Subcutaneous adipose tissue (tissue), 4 donors: ENCODE data around the gene TACC2. TPM values are rescaled to one million over a fixed set of nuclear protein-coding genes. Genes with fewer than 3 reads are reported as not detected.

Experiments used
- total RNA-seq, 4 donors: library from RNA; depleted of rRNA; stranded (reverse); fragments of >200 nt; gene quantifications; one replicate each; pipeline ENCODE4 v1.1.0, GENCODE V29; 2016
- TF ChIP-seq, protein P1 (sequence below): fragments of 450-650 bp; IDR thresholded peaks from one replicate; pipeline ENCODE4 v1.5.1; 2016; ENCODE audit warnings: low read depth, mild to moderate bottlenecking, control low read depth, antibody characterized with exemption, moderate library complexity

The TACC2 gene
- total RNA-seq, 4 donors from 2014 or later: 16.1 to 71.6 (median 23.3) TPM

DNA sequence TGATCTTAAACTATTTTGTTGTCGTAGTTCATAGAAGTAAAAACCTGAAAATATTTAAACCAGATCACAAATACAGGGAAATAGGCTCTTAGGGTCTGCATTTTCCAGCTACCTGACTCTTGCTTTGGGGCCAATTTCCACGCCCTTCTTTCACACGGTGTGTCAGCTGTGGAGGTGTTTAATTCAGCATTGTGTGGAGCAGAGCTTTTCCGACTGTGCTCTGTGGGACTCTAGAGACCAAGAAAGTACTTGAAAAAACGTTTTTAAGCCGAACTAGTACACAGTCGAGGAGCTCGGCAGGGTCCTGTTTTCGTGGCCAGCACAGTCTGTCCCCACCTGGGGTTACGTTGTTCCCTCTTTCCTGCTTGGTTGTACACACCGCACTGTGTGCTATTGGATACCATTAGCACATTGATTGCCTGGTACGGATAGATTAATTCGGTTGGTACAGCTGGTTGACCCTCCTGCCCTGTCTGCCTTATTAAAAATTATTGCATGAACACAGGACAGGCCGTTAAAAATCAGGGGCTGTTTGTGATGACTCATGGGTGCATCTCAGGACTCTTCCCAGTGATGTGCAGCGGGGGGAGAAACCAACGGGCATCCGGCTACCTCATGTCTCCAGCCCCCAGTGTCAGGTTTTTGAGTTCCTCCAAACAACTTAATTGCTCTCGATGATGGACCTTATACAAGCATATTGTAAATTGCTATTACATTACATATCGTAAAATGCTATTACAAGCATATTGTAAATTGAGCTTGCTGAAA lies 201.4 kb downstream of the TACC2 start:
- TF ChIP-seq, protein P1, sequence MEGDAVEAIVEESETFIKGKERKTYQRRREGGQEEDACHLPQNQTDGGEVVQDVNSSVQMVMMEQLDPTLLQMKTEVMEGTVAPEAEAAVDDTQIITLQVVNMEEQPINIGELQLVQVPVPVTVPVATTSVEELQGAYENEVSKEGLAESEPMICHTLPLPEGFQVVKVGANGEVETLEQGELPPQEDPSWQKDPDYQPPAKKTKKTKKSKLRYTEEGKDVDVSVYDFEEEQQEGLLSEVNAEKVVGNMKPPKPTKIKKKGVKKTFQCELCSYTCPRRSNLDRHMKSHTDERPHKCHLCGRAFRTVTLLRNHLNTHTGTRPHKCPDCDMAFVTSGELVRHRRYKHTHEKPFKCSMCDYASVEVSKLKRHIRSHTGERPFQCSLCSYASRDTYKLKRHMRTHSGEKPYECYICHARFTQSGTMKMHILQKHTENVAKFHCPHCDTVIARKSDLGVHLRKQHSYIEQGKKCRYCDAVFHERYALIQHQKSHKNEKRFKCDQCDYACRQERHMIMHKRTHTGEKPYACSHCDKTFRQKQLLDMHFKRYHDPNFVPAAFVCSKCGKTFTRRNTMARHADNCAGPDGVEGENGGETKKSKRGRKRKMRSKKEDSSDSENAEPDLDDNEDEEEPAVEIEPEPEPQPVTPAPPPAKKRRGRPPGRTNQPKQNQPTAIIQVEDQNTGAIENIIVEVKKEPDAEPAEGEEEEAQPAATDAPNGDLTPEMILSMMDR: no peak

DNA sequence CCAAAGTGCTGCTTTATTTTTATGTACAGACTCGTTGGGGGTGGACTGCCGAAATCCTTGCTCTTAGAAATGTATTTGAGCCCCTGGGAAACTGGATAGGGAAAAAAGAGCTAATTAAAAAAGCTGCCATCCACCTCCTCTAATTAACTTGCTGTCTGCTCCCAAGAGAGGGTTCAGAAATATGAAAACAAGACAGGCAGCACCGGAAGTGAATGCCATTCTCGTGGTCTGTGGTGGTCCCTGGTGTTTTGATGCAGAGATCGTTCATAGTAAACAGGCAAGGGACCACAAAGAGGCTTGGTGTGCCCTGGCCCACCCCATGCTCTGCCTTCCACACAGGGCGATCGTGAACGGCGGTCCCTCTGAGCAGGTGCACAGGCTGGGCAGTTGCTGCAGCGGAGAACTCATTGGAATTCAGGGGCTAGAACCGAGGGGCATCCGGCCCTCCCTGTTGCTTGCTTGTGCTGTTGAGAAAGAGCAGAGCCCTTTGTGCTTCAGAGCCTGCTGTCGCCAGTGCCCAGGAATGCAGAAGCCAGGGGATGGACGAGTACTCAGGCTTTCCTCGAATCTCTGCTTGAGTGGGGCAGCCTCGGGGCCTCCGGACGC lies 203.1 kb downstream of the TACC2 start:
- TF ChIP-seq, protein P1: no peak

DNA sequence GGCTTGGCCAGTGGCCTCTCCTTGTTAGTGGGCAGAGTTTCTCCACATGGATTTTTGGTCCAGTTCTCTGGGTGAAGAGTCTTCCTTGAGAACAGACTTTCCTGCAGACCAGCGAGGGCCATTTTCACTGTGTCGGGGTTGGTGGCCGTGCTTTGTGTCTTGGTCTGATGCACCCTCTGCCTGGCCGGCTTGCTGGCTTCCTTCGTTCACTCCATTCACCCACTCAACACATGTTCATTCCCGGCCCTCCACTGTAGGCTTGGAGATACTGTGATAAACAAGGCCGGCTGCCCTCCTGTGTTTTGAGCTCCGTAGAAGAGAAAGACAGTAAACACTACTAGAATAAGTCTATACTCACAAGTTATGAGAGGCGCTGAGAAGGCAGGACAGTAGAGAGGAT lies 205.3 kb downstream of the TACC2 start:
- TF ChIP-seq, protein P1: no peak

DNA sequence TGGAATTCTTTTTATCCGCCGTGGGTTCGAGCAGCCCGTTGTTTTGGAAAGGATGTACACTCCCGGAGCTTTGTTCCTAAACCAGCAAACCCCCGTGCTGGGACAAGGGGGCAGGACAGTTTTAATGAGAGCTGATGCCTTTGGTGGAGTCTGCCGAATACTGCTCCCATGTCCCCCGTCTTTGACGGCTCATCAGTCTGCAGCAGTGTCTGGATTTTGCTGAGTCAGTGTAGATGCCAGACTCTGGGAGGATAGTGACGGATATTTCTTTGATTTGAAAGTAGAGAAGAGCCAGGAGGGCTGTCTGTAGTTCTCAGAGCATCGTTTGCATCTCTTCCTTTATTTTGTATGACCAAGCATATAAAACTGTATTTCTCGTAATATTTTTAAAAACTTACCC lies 207.3 kb downstream of the TACC2 start:
- TF ChIP-seq, protein P1: no peak

DNA sequence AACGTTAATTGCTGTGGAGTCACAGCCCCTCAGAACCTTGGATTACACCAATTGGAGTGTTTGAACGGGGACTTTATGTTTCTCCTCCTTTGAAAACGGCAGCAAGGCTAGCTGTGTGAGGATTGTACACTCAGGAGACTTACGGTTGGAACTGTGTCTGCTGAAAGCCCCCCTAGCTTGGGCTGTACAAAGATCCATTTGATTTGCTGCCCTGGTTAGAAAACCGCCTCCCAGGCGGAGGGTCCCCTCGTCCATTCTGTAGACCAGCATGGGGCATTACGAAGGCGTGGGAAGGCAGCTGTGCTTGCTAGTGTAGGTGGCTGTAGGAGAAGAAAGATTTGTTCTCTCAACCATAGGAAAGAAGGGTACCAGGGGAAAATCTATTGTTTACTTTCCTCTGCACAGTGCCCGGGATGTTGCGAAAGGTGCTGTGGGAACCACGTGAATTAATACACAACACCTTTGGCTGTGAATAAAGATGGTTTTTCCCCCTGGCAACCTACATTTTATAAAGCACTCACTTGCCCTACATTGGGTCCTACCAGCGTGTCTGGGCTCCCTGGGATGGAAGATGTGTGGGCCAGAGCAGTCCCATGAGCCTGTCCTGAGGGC lies 208.8 kb downstream of the TACC2 start:
- TF ChIP-seq, protein P1: no peak

DNA sequence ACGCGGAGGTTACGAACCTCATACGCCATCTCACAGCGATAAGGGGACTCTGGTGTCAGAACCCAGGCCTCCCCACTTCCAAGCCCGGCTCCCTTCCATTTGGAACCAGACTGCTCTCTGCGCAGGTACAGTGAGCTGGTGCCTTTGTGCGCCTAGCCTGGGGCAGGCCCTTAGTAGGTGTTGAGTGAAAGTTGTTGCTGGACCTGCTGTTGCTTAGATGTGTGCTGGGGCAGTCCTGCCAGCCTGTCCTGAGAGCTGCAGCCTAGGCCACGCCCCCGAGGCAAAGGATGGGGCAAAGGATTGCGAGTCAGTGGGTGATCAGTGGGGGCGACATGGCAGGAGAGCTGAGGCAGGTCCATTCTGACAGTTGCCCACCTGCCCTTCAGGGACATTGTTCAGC lies 209.7 kb downstream of the TACC2 start:
- TF ChIP-seq, protein P1: no peak

DNA sequence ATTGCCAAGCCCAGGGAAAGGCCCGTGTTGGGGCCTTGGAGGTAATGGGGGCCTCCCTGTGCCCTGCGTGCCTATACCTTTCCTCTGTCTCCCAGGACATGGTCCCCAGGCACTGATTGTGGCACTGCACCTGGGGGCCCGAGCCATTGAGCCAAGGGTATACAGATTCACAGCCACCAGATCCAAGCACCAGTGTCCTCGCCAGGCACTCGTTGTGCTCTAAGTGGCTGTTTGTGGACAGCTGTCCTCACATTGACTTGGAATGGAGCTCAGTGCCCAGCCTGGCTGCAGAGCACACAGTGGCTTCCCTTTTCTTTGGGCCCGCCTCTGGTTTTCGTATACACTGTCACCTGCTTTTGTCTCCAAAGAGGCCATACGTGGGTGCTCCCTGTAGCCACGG lies 210.1 kb downstream of the TACC2 start:
- TF ChIP-seq, protein P1: no peak
